PC-9 (cell line): ENCODE measurements around the gene MIF4GD. TPM values are rescaled to one million over a fixed set of nuclear protein-coding genes. Genes with fewer than 3 reads are reported as not detected.
"Not testable (repeated sequence)": the region's sequence is repeated elsewhere in the genome, so short reads cannot be mapped to it uniquely, and the experiment has no call there.

ENCODE experiments used
- BruUV-seq: library from RNA; stranded (reverse); fragments of 400-500 nt; replicated peaks from 2 replicates; lab custom pipeline; 2021; lab: Mats Ljungman, UMichigan
- CTCF ChIA-PET: fragments of 300-600 bp; sonication (Branson Sonifier 250); formaldehyde crosslinking; loops from one replicate; lab custom pipeline; 2022; ENCODE audit warnings: antibody characterized with exemption; lab: Charles Lee
- POLR2A ChIA-PET: fragments of 300-600 bp; sonication (Branson Sonifier 250); formaldehyde crosslinking; loops from one replicate; lab custom pipeline; 2022; ENCODE audit warnings: antibody characterized with exemption; ENCODE audit not compliant: unreplicated experiment; lab: Charles Lee
- DNase-seq, 2 experiments: peaks; one replicate each; pipeline versions ENCODE4 v3.0.0 to v3.0.0-alpha.2; 2015 to 2022; ENCODE audit warnings: mixed read lengths in 1 of 2
- H2AFZ ChIP-seq: fragments of 200-600 bp; sonication (generic); 2 replicates; pipeline ENCODE4 v1.8.1; 2017; ENCODE audit warnings: antibody characterized with exemption
- H3F3A ChIP-seq: fragments of 200-600 bp; sonication (generic); 2 replicates; pipeline ENCODE4 v1.8.1; 2017; ENCODE audit warnings: antibody characterized with exemption, mild to moderate bottlenecking, low read depth; ENCODE audit not compliant: insufficient read depth
- H3K27ac ChIP-seq: fragments of 200-600 bp; sonication (generic); 2 replicates; pipeline ENCODE4 v1.6.1; 2016; ENCODE audit warnings: mixed run types
- H3K27me3 ChIP-seq: fragments of 200-600 bp; sonication (generic); 2 replicates; pipeline ENCODE4 v1.6.1; 2016; ENCODE audit warnings: low read depth, mixed run types; ENCODE audit not compliant: insufficient read depth
- H3K36me3 ChIP-seq: fragments of 200-600 bp; sonication (generic); 2 replicates; pipeline ENCODE4 v1.6.1; 2016; ENCODE audit warnings: low read depth, mixed run types
- H3K4me1 ChIP-seq: fragments of 200-600 bp; sonication (generic); replicated peaks from 2 replicates; pipeline ENCODE4 v1.6.1; 2016; ENCODE audit warnings: mixed run types; ENCODE audit not compliant: insufficient read depth
- H3K4me2 ChIP-seq: fragments of 200-600 bp; sonication (generic); 2 replicates; pipeline ENCODE4 v1.6.1; 2017; ENCODE audit warnings: mixed run types
- H3K4me3 ChIP-seq: fragments of 200-600 bp; sonication (generic); 2 replicates; pipeline ENCODE4 v1.6.1; 2016; ENCODE audit warnings: mixed run types
- H3K79me2 ChIP-seq: fragments of 200-600 bp; sonication (generic); 2 replicates; pipeline ENCODE4 v1.6.1; 2017; ENCODE audit warnings: low read depth, mixed run types
- H3K9me2 ChIP-seq: fragments of 200-600 bp; sonication (generic); 2 replicates; pipeline ENCODE4 v1.8.1; 2017; ENCODE audit warnings: mild to moderate bottlenecking; ENCODE audit not compliant: insufficient read depth
- H3K9me3 ChIP-seq: fragments of 200-600 bp; sonication (generic); 2 replicates; pipeline ENCODE4 v1.8.1; 2016; ENCODE audit warnings: low read depth; ENCODE audit not compliant: insufficient read depth
- H4K20me1 ChIP-seq: fragments of 200-600 bp; sonication (generic); 2 replicates; pipeline ENCODE4 v1.8.1; 2017; ENCODE audit not compliant: insufficient read depth
- CTCF ChIP-seq: fragments of 200-600 bp; sonication (generic); conservative IDR thresholded peaks from 2 replicates; pipeline ENCODE4 v1.6.1; 2017; ENCODE audit warnings: mixed run types, antibody characterized with exemption, mild to moderate bottlenecking, moderate library complexity
- EZH2 ChIP-seq: fragments of 200-600 bp; sonication (generic); IDR thresholded peaks from 2 replicates; pipeline ENCODE4 v1.8.0; 2017; ENCODE audit warnings: antibody characterized with exemption, low read depth
- intact Hi-C: fragments of 100-400 bp; cut with micrococcal nuclease; formaldehyde crosslinking; loops from one replicate; pipeline ENCODE4 v1.10.0; 2022; ENCODE audit not compliant: unreplicated experiment
- total RNA-seq: library from RNA; stranded (reverse); gene quantifications from 2 replicates; pipeline ENCODE4 v1.2.3, GENCODE V29; 2021

MIF4GD gene
- total RNA-seq, 1 experiment from 2014 or later: 23.4 TPM

GRCh38 chr17:75301049-75301448 is 30.0 kb upstream of the MIF4GD start:
- no peak for DNase-seq
- H3K9me3 ChIP-seq: no peaks in the 10 kb centered on the region
- H3K79me2 ChIP-seq: no peaks in the 10 kb centered on the region
- no peaks in the 10 kb centered on the region for H4K20me1 ChIP-seq
- H3K36me3 ChIP-seq: no peaks in the 10 kb centered on the region
- H3F3A ChIP-seq: 0 out of 2 replicates have a peak, but pooled peaks cover 5% of the 10 kb centered on the region
- ChIA-PET POLR2A (no interaction called here), CTCF (no interaction called here)
- no peaks in the 10 kb centered on the region for H3K4me1 ChIP-seq
- no peak for TF ChIP-seq EZH2
- TF ChIP-seq CTCF: no peak
- H3K4me3 ChIP-seq: no peak overlapping the region
- no peaks in the 10 kb centered on the region for H3K27me3 ChIP-seq
- intact Hi-C loops: no loop called here
- BruUV-seq: no TSS peak
- H3K27ac ChIP-seq: no peak overlapping the region
- no peaks in the 10 kb centered on the region for H3K9me2 ChIP-seq
- H3K4me2 ChIP-seq: no peak overlapping the region
- no peak overlapping the region for H2AFZ ChIP-seq

- POLR2A ChIA-PET: no interaction called here
- no TSS peak for BruUV-seq
- no peak for DNase-seq
- no peaks in the 10 kb centered on the region for H3K9me3 ChIP-seq
- H3K27me3 ChIP-seq: no peaks in the 10 kb centered on the region
- H3K9me2 ChIP-seq: no peaks in the 10 kb centered on the region
- no peaks in the 10 kb centered on the region for H3K4me1 ChIP-seq
- TF ChIP-seq CTCF (no peak), EZH2 (no peak)
- intact Hi-C loops: no loop called here
- H3K4me3 ChIP-seq: no peak overlapping the region
- no peak overlapping the region for H2AFZ ChIP-seq
- H3F3A ChIP-seq: 0 out of 2 replicates have a peak, but pooled peaks cover 5% of the 10 kb centered on the region
- H3K36me3 ChIP-seq: no peaks in the 10 kb centered on the region
- no peaks in the 10 kb centered on the region for H3K79me2 ChIP-seq
- CTCF ChIA-PET: no interaction called here
- H4K20me1 ChIP-seq: no peaks in the 10 kb centered on the region
- H3K27ac ChIP-seq: no peak overlapping the region
- H3K4me2 ChIP-seq: no peak overlapping the region
These were observed 29.2 kb upstream of the MIF4GD start for GRCh38 chr17:75300280-75300679.

GRCh38 chr17:75295201-75296158 is 24.4 kb upstream of the MIF4GD start:
- 0 out of 2 replicates have a peak, but pooled peaks cover 10% of the 10 kb centered on the region for H3F3A ChIP-seq
- no peak overlapping the region for H3K4me2 ChIP-seq
- no peaks in the 10 kb centered on the region for H3K36me3 ChIP-seq
- POLR2A ChIA-PET: interaction anchor here (0.7 kb wide), 1 partner anchor 208 kb away, joined by 3 read pairs; no protein-coding TSS in a partner anchor
- H4K20me1 ChIP-seq: no peaks in the 10 kb centered on the region
- no peak overlapping the region for H2AFZ ChIP-seq
- intact Hi-C loops: no loop called here
- H3K9me2 ChIP-seq: no peaks in the 10 kb centered on the region
- no peaks in the 10 kb centered on the region for H3K27me3 ChIP-seq
- H3K9me3 ChIP-seq: no peaks in the 10 kb centered on the region
- TF ChIP-seq CTCF (no peak), EZH2 (no peak)
- CTCF ChIA-PET: no interaction called here
- no peak overlapping the region for H3K27ac ChIP-seq
- no TSS peak for BruUV-seq
- no peak overlapping the region for H3K4me3 ChIP-seq
- DNase-seq: no peak
- H3K79me2 ChIP-seq: no peaks in the 10 kb centered on the region
- no peaks in the 10 kb centered on the region for H3K4me1 ChIP-seq

GRCh38 chr17:75292810-75293448 is 21.9 kb upstream of the MIF4GD start:
- H3K36me3 ChIP-seq, H3K4me1 ChIP-seq, H3K9me2 ChIP-seq, BruUV-seq, intact Hi-C loops, H2AFZ ChIP-seq, H3K4me3 ChIP-seq, CTCF ChIA-PET, DNase-seq, H3K27me3 ChIP-seq, H4K20me1 ChIP-seq, H3K79me2 ChIP-seq, POLR2A ChIA-PET, H3K27ac ChIP-seq, H3K4me2 ChIP-seq, H3F3A ChIP-seq, H3K9me3 ChIP-seq: not testable (repeated sequence)
